ENCODE results near the gene ADD2. TPM values are rescaled to one million over a fixed set of nuclear protein-coding genes. Genes with fewer than 3 reads are reported as not detected.
A peak's percentile ranks its signal among the peaks of the same experiment; 100 is the strongest.
"Not testable (repeated sequence)": the region's sequence is repeated elsewhere in the genome, so short reads cannot be mapped to it uniquely, and the experiment has no call there.

ADD2 gene
- total RNA-seq, 1 experiment from 2014 or later: 13.3 TPM

DNA sequence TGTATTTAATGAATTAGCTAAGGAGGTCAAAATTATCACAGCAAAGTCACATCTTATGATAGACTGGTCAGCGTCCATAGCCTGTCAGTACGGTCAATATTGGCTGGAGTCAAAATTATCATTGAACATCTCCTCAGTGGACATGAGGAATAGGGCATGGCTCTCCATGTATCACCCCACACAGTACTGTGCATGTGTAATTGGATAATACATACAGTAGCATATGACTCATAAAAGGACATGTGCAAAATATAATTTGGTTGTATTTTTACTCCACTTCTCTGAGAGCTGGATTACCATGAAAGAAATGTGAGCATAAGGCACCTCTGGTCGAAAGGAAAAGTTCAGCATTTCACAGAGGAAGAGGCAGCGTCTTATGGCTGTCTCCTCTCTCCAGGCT is 24.9 kb downstream of the ADD2 start:
- no peaks in the 10 kb centered on the region for H3K27me3 ChIP-seq
- no peaks in the 10 kb centered on the region for H3K36me3 ChIP-seq
- DNase-seq: no peak
- no peak overlapping the region for H3K4me3 ChIP-seq
- no peaks in the 10 kb centered on the region for H3K9me3 ChIP-seq

DNA sequence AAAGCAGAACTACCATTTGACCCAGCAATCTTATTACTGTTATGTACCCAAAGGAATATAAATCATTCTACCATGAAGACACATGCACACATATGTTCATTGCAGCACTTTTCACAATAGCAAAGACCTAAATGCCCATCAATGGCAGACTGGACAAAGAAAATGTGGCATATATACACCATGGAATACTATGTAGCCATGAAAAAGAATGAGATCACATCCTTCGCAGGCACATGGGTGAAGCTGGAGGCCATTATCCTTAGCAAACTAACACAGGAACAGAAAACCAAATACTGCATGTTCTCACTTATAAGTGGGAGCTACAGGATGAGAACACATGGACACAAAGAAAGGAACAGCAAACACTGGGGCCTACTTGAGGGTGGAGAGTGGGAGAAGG is 28.5 kb downstream of the ADD2 start:
- H3K4me3 ChIP-seq, H3K36me3 ChIP-seq, H3K9me3 ChIP-seq, H3K27me3 ChIP-seq, DNase-seq: not testable (repeated sequence)

DNA sequence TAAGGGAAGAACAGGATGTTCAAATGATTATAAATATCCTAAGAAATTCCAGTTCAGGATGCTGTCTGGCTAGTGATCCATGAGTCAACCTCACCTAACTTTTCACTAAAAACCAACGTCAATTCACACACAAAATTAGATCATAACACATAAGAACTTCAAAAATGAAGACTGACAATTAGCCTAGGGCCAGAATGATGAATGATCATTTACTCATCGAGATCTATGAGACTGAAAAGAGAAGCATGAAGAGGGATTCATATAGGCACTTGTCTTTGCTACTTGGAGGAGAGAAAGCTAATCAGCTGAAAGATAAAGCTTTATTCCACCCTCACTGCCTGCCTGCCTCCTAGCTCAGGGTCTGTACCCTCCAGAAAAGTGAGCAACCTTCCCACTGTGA is 29.8 kb downstream of the ADD2 start:
- no peaks in the 10 kb centered on the region for H3K9me3 ChIP-seq
- H3K4me3 ChIP-seq: no peak overlapping the region
- H3K27me3 ChIP-seq: no peaks in the 10 kb centered on the region
- H3K36me3 ChIP-seq: no peaks in the 10 kb centered on the region
- no peak for DNase-seq

DNA sequence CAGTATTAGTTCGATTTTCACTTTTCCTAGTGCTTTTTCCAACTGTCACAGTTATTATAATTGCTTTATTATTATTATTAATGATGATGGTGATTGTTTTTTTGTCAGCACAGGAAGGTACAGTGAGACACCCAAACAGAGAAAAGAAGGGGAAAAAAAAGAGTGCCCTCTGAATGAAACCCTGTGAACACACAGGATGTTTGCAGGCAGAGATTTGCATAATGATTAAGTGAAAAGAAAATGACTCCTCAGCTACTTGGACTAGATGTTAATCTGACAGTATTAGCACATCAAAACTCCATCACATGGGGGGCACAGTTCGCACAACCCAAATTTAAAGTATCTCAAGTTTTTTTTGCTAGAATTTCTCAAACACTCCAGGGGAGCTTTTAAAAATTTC is 32.9 kb downstream of the ADD2 start:
- no peak overlapping the region for H3K4me3 ChIP-seq
- H3K9me3 ChIP-seq: no peaks in the 10 kb centered on the region
- H3K36me3 ChIP-seq: no peaks in the 10 kb centered on the region
- no peaks in the 10 kb centered on the region for H3K27me3 ChIP-seq
- no peak for DNase-seq

GRCh38 chr2:70733646-70734180 is 34.3 kb downstream of the ADD2 start:
- H3K4me3 ChIP-seq: no peak overlapping the region
- no peaks in the 10 kb centered on the region for H3K9me3 ChIP-seq

GRCh38 chr2:70732766-70733645 is 35.0 kb downstream of the ADD2 start:
- Histone ChIP-seq H3K4me3 (no peak overlapping the region), H3K36me3 (no peaks in the 10 kb centered on the region), H3K9me3 (no peaks in the 10 kb centered on the region), H3K27me3 (no peaks in the 10 kb centered on the region)
- no peak for DNase-seq

More at GRCh38 chr2:70733646-70734180, 34.3 kb downstream of the ADD2 start:
- DNase-seq: no peak
- Histone ChIP-seq H3K27me3 (no peaks in the 10 kb centered on the region), H3K36me3 (no peaks in the 10 kb centered on the region)

- Histone ChIP-seq H3K36me3 (no peaks in the 10 kb centered on the region), H3K9me3 (no peaks in the 10 kb centered on the region), H3K4me3 (no peak overlapping the region), H3K27me3 (no peaks in the 10 kb centered on the region)
- DNase-seq: no peak
These were observed 37.3 kb downstream of the ADD2 start for GRCh38 chr2:70730730-70731129.

- no peaks in the 10 kb centered on the region for H3K9me3 ChIP-seq
- H3K27me3 ChIP-seq: no peaks in the 10 kb centered on the region
- H3K36me3 ChIP-seq: no peaks in the 10 kb centered on the region
- no peak for DNase-seq
- H3K4me3 ChIP-seq: no peak overlapping the region
These were observed 38.4 kb downstream of the ADD2 start for GRCh38 chr2:70729647-70730046.

GRCh38 chr2:70728128-70728527 is 39.9 kb downstream of the ADD2 start:
- Histone ChIP-seq H3K9me3 (no peaks in the 10 kb centered on the region), H3K36me3 (no peaks in the 10 kb centered on the region), H3K4me3 (no peak overlapping the region), H3K27me3 (no peaks in the 10 kb centered on the region)
- DNase-seq: no peak

GRCh38 chr2:70726947-70727725 is 40.9 kb downstream of the ADD2 start:
- Histone ChIP-seq H3K27me3 (no peaks in the 10 kb centered on the region), H3K4me3 (no peak overlapping the region), H3K36me3 (no peaks in the 10 kb centered on the region), H3K9me3 (no peaks in the 10 kb centered on the region)
- DNase-seq: peak; percentile 76

GRCh38 chr2:70725505-70725904 is 42.5 kb downstream of the ADD2 start:
- Histone ChIP-seq H3K36me3 (no peaks in the 10 kb centered on the region), H3K27me3 (no peaks in the 10 kb centered on the region), H3K4me3 (no peak overlapping the region), H3K9me3 (no peaks in the 10 kb centered on the region)
- no peak for DNase-seq

- Histone ChIP-seq H3K9me3 (no peaks in the 10 kb centered on the region), H3K36me3 (no peaks in the 10 kb centered on the region), H3K27me3 (no peaks in the 10 kb centered on the region), H3K4me3 (no peak overlapping the region)
- no peak for DNase-seq
These were observed 43.6 kb downstream of the ADD2 start for GRCh38 chr2:70724366-70724765.

DNA sequence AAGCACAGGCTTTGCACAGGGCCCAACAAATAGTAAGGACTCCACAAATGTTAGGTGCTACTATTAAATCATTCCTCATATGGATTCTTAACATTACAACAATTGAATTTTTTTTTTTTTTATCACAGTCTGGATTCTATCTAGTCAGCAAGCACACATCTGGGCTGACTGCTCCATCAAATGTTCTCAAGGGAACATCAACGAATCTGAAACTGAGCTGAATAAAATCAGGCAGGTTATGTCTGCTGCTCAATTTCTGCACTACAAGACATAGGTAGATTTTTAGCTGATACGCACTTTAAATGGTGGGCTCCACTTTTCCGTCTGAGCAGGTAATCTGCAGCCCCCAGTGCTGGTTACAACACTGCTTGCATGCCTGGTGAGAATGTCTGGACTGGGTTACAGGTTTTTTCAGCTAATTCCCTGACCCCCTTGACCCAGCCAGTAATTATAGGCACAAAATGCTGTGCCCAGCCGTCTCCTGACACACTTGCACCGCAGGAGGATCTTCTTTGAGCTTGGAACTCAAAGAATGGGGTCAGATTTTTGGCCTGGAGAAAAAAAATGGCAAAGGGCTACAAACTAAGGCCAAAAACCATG is 44.6 kb downstream of the ADD2 start:
- no peaks in the 10 kb centered on the region for H3K9me3 ChIP-seq
- no peak for DNase-seq
- no peak overlapping the region for H3K4me3 ChIP-seq
- no peaks in the 10 kb centered on the region for H3K36me3 ChIP-seq
- H3K27me3 ChIP-seq: no peaks in the 10 kb centered on the region

DNA sequence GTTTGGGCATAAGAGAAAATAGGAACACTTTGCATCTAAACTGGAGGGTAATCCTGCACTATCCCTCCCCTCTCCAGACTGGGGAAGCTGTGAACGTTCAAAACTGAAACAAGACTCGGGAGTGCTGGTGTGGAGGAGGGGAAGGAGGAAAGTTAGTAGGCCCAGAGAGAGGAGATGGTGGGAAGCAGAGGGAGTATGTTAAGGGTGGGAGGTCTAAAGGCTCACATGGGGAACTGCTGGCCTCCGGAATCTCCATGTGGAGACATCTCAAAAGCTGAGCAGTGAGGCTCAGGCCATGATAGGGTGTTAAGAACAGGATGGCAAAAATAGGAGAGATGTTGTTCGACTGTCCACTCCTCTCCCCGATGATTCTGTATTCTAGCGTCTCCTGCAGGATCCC is 47.9 kb downstream of the ADD2 start:
- H3K4me3 ChIP-seq: no peak overlapping the region
- no peaks in the 10 kb centered on the region for H3K27me3 ChIP-seq
- H3K9me3 ChIP-seq: no peaks in the 10 kb centered on the region
- no peak for DNase-seq
- H3K36me3 ChIP-seq: no peaks in the 10 kb centered on the region

GRCh38 chr2:70719231-70719630 is 48.8 kb downstream of the ADD2 start:
- Histone ChIP-seq H3K27me3 (no peaks in the 10 kb centered on the region), H3K36me3 (no peaks in the 10 kb centered on the region), H3K4me3 (no peak overlapping the region), H3K9me3 (no peaks in the 10 kb centered on the region)
- DNase-seq: no peak

DNA sequence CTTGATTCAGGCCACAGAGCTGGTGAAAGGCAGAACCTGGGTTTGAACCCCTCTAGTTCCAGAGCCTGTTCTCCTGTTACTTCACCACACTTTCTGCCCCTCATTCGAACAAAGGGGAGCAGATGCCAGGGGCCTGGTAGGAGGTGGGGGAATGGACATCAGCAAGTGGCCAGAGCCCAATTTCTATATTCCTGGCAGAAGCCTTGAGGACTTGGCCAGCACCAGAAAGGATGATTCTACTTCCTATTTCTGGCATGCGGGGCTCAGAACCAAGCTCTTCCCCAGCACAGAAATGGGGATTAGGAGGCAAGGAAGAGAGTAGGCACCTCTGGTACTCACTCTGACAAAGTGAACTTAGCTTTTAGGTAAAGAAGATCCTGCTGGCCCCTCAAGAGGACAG is 49.3 kb downstream of the ADD2 start:
- no peaks in the 10 kb centered on the region for H3K27me3 ChIP-seq
- H3K9me3 ChIP-seq: no peaks in the 10 kb centered on the region
- H3K4me3 ChIP-seq: no peak overlapping the region
- no peaks in the 10 kb centered on the region for H3K36me3 ChIP-seq
- no peak for DNase-seq

DNA sequence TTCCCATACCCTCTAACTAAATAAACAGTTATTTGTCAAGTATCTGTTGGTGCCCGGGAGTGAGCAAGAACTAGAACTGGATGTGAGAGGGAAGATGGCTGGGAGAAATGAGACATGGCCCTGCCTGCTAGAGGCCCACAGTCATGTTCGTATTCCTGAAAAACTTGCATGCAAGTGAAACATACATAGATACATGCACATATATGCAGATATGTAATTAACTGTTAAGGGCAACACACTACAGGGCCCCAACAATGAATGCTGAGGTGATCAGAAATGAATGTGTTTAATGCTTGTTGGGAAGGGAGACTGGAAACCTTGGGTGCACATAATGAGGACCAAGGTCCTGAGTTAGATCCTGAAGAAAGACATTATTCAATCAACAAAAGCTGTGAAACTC is 49.8 kb downstream of the ADD2 start:
- Histone ChIP-seq H3K36me3 (no peaks in the 10 kb centered on the region), H3K4me3 (no peak overlapping the region), H3K27me3 (no peaks in the 10 kb centered on the region), H3K9me3 (no peaks in the 10 kb centered on the region)
- DNase-seq: peak; percentile 26
